Activated B cell treated with CpG ODN at 0.5 μM for 24 hours (primary cell): ENCODE results near the gene TMEM116. TPM values are rescaled to one million over a fixed set of nuclear protein-coding genes. Genes with fewer than 3 reads are reported as not detected.

Experiments
- ATAC-seq: fragments of 200-7000 bp; cut with Tn5 transposase; one replicate; pipeline ENCODE4 v1.10.0; 2021; ENCODE audit warnings: low read depth, mild to moderate bottlenecking, moderate library complexity
- CTCF ChIA-PET: fragments of 350-600 bp; sonication (Branson Sonifier 250); formaldehyde crosslinking; loops from one replicate; lab custom pipeline; 2021; ENCODE audit warnings: antibody characterized with exemption; lab: Charles Lee
- POLR2A ChIA-PET: fragments of 350-600 bp; sonication (Branson Sonifier 250); formaldehyde crosslinking; loops from one replicate; lab custom pipeline; 2021; ENCODE audit warnings: antibody characterized with exemption; lab: Charles Lee
- DNase-seq: peaks from one replicate; pipeline ENCODE4 v3.0.0; 2022
- H3K27ac Mint-ChIP-seq: one replicate; pipeline ENCODE4 v1.8.0; 2020; ENCODE audit warnings: mixed read lengths
- H3K27me3 Mint-ChIP-seq: one replicate; pipeline ENCODE4 v1.8.0; 2021; ENCODE audit warnings: mixed read lengths
- H3K36me3 Mint-ChIP-seq: one replicate; pipeline ENCODE4 v1.8.0; 2021; ENCODE audit warnings: low read depth, mixed read lengths
- H3K4me1 Mint-ChIP-seq: one replicate; pipeline ENCODE4 v1.8.0; 2021; ENCODE audit warnings: mixed read lengths
- H3K4me3 Mint-ChIP-seq: one replicate; pipeline ENCODE4 v1.8.0; 2020; ENCODE audit warnings: mild to moderate bottlenecking, mixed read lengths
- H3K9me3 Mint-ChIP-seq: one replicate; pipeline ENCODE4 v1.8.0; 2020; ENCODE audit warnings: mixed read lengths
- CTCF ChIP-seq: fragments of 200-600 bp; IDR thresholded peaks from one replicate; pipeline ENCODE4 v1.8.0; 2022; ENCODE audit warnings: antibody characterized with exemption, mild to moderate bottlenecking
- intact Hi-C: fragments of 100-400 bp; cut with micrococcal nuclease; formaldehyde crosslinking; loops from one replicate; pipeline ENCODE4 v1.15.1; 2024
- total RNA-seq: library from RNA; stranded (reverse); gene quantifications from 2 replicates; pipeline ENCODE4 v1.2.3, GENCODE V29; 2022

Gene TMEM116
- total RNA-seq, 1 donor from 2014 or later, result 10.5 TPM

GRCh38 chr12:111936869-111937268, 76.1 kb downstream of the TMEM116 start:
- no peak for TF ChIP-seq CTCF
- Mint-ChIP-seq H3K4me1 (no peaks in the 10 kb centered on the region), H3K36me3 (peaks cover 13% of the 10 kb centered on the region), H3K27ac (no peak overlapping the region), H3K9me3 (no peaks in the 10 kb centered on the region), H3K4me3 (no peak overlapping the region), H3K27me3 (no peaks in the 10 kb centered on the region)
- no peak for ATAC-seq
- ChIA-PET POLR2A (no interaction called here), CTCF (no interaction called here)
- no peak for DNase-seq
- intact Hi-C loops, result no loop called here

GRCh38 chr12:111932241-111932640, 80.7 kb downstream of the TMEM116 start:
- peaks cover 13% of the 10 kb centered on the region for H3K36me3 Mint-ChIP-seq
- CTCF ChIA-PET, result no interaction called here
- POLR2A ChIA-PET, result no interaction called here
- H3K4me1 Mint-ChIP-seq, result no peaks in the 10 kb centered on the region
- ATAC-seq, result no peak
- H3K9me3 Mint-ChIP-seq, result no peaks in the 10 kb centered on the region
- no peak for DNase-seq
- no peak overlapping the region for H3K27ac Mint-ChIP-seq
- H3K4me3 Mint-ChIP-seq, result no peak overlapping the region
- H3K27me3 Mint-ChIP-seq, result no peaks in the 10 kb centered on the region
- intact Hi-C loops, result no loop called here
- TF ChIP-seq CTCF, result no peak

GRCh38 chr12:111927346-111927745, 85.6 kb downstream of the TMEM116 start:
- Mint-ChIP-seq H3K9me3 (no peaks in the 10 kb centered on the region), H3K27ac (no peak overlapping the region), H3K4me1 (no peaks in the 10 kb centered on the region), H3K27me3 (no peaks in the 10 kb centered on the region), H3K36me3 (peaks cover 3% of the 10 kb centered on the region), H3K4me3 (no peak overlapping the region)
- POLR2A ChIA-PET, result interaction anchor here (0.6 kb wide), 1 partner anchor 119 kb away, joined by 3 read pairs; no protein-coding TSS in a partner anchor
- DNase-seq (no peak), ATAC-seq (no peak)
- intact Hi-C loops, result no loop called here
- no peak for TF ChIP-seq CTCF
- CTCF ChIA-PET, result no interaction called here

- no peak overlapping the region for H3K27ac Mint-ChIP-seq
- no peaks in the 10 kb centered on the region for H3K4me1 Mint-ChIP-seq
- CTCF ChIA-PET, result no interaction called here
- POLR2A ChIA-PET, result no interaction called here
- DNase-seq (no peak), ATAC-seq (no peak)
- intact Hi-C loops, result no loop called here
- no peak for TF ChIP-seq CTCF
- no peaks in the 10 kb centered on the region for H3K9me3 Mint-ChIP-seq
- H3K36me3 Mint-ChIP-seq, result peaks cover 1% of the 10 kb centered on the region
- H3K4me3 Mint-ChIP-seq, result no peak overlapping the region
- no peaks in the 10 kb centered on the region for H3K27me3 Mint-ChIP-seq
These were observed 86.3 kb downstream of the TMEM116 start for GRCh38 chr12:111926631-111927030.

- Mint-ChIP-seq H3K36me3 (no peaks in the 10 kb centered on the region), H3K27me3 (no peaks in the 10 kb centered on the region), H3K27ac (no peak overlapping the region), H3K4me3 (no peak overlapping the region), H3K4me1 (no peaks in the 10 kb centered on the region), H3K9me3 (no peaks in the 10 kb centered on the region)
- ChIA-PET POLR2A (no interaction called here), CTCF (no interaction called here)
- ATAC-seq (no peak), DNase-seq (no peak)
- intact Hi-C loops, result no loop called here
- no peak for TF ChIP-seq CTCF
These were observed 87.8 kb downstream of the TMEM116 start for GRCh38 chr12:111925171-111925570.
